Gastroesophageal sphincter (tissue), 3 donors: ENCODE measurements around the gene DLGAP5.

ENCODE experiments used
- EP300 ChIP-seq: sonication (generic); formaldehyde crosslinking; IDR thresholded peaks from one replicate; pipeline ENCODE4 v1.6.1; 2017; ENCODE audit warnings: antibody characterized with exemption, mild to moderate bottlenecking
- POLR2A ChIP-seq, 2 donors: fragments of 450-650 bp; IDR thresholded peaks; one replicate each; pipeline ENCODE4 v1.6.1; 2017; ENCODE audit warnings: antibody characterized with exemption in 2 of 2, mild to moderate bottlenecking in 2 of 2, moderate library complexity in 1 of 2
- POLR2AphosphoS5 ChIP-seq: sonication (generic); formaldehyde crosslinking; IDR thresholded peaks from one replicate; pipeline ENCODE4 v1.6.1; 2017; ENCODE audit warnings: antibody characterized with exemption
- TF ChIP-seq, protein P1 (sequence below), 4 experiments: fragments of 200-600 bp in 2 of 4; fragments of 450-650 bp in 2 of 4; sonication (generic) in 1 of 4; IDR thresholded peaks; one replicate each; pipeline ENCODE4 v1.5.1; 2017 to 2019; ENCODE audit warnings: antibody characterized with exemption in 4 of 4, mild to moderate bottlenecking in 2 of 4, moderate library complexity in 2 of 4

DNA sequence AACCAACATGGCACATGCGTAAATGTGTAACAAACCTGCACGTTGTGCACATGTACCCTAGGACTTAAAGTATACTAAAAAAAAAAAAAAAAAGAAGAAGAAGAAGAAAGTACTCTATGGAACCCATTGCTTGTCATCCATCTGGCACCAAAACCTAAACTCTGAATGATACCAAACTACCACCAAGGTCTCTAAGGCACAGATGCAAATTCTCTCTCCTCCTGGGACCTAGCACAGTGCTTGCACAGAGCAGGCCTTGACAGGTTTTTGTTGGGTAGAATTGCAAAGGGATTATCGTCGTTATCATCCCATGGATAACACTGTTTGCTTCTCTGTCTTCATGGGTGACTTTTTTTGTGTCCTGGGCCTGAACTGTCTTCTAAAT, 75.5 kb downstream of the DLGAP5 start:
- TF ChIP-seq, protein P1, sequence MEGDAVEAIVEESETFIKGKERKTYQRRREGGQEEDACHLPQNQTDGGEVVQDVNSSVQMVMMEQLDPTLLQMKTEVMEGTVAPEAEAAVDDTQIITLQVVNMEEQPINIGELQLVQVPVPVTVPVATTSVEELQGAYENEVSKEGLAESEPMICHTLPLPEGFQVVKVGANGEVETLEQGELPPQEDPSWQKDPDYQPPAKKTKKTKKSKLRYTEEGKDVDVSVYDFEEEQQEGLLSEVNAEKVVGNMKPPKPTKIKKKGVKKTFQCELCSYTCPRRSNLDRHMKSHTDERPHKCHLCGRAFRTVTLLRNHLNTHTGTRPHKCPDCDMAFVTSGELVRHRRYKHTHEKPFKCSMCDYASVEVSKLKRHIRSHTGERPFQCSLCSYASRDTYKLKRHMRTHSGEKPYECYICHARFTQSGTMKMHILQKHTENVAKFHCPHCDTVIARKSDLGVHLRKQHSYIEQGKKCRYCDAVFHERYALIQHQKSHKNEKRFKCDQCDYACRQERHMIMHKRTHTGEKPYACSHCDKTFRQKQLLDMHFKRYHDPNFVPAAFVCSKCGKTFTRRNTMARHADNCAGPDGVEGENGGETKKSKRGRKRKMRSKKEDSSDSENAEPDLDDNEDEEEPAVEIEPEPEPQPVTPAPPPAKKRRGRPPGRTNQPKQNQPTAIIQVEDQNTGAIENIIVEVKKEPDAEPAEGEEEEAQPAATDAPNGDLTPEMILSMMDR (IDR thresholded peaks at IDR 0.05): no peak
- TF ChIP-seq POLR2A (IDR thresholded peaks at IDR 0.05) (no peak), EP300 (no peak), POLR2AphosphoS5 (no peak)
